ENCODE measurements around the gene B3GNT8.

- TF ChIP-seq, protein P1, sequence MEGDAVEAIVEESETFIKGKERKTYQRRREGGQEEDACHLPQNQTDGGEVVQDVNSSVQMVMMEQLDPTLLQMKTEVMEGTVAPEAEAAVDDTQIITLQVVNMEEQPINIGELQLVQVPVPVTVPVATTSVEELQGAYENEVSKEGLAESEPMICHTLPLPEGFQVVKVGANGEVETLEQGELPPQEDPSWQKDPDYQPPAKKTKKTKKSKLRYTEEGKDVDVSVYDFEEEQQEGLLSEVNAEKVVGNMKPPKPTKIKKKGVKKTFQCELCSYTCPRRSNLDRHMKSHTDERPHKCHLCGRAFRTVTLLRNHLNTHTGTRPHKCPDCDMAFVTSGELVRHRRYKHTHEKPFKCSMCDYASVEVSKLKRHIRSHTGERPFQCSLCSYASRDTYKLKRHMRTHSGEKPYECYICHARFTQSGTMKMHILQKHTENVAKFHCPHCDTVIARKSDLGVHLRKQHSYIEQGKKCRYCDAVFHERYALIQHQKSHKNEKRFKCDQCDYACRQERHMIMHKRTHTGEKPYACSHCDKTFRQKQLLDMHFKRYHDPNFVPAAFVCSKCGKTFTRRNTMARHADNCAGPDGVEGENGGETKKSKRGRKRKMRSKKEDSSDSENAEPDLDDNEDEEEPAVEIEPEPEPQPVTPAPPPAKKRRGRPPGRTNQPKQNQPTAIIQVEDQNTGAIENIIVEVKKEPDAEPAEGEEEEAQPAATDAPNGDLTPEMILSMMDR (conservative IDR thresholded peaks at IDR 0.05; ENCODE audit: low read depth, low read length) = no peak
- TF ChIP-seq FOS (IDR thresholded peaks at IDR 0.05; ENCODE audit: low read depth, low read length) = no peak
- TF ChIP-seq RAD21 (IDR thresholded peaks at IDR 0.05; ENCODE audit: low read length) = no peak
- TF ChIP-seq CHD1 (IDR thresholded peaks at IDR 0.05; ENCODE audit: low read depth, low read length) = no peak
- no peak for TF ChIP-seq MAFK (IDR thresholded peaks at IDR 0.05; ENCODE audit: low read depth, low read length)
- no peak for TF ChIP-seq CEBPB (IDR thresholded peaks at IDR 0.05; ENCODE audit: low read depth, low read length)
- TF ChIP-seq ELK1 (IDR thresholded peaks at IDR 0.05; ENCODE audit: borderline replicate concordance, low read depth, low read length) = no peak
- TF ChIP-seq SMC3 (IDR thresholded peaks at IDR 0.05; ENCODE audit: low read depth, low read length) = no peak
- no peak for TF ChIP-seq NFE2L2 (IDR thresholded peaks at IDR 0.05; ENCODE audit: low read depth, low read length)
These were observed 50.2 kb downstream of the B3GNT8 start for GRCh38 chr19:41376998-41377365.
